ENCODE measurements around the gene FKBP10. TPM values are rescaled to one million over a fixed set of nuclear protein-coding genes. Genes with fewer than 3 reads are reported as not detected.
A peak's percentile ranks its signal among the peaks of the same experiment; 100 is the strongest.
"Not testable (repeated sequence)": the region's sequence is repeated elsewhere in the genome, so short reads cannot be mapped to it uniquely, and the experiment has no call there.

Gene FKBP10
- polyA plus RNA-seq, 1 experiment: 487 TPM

DNA sequence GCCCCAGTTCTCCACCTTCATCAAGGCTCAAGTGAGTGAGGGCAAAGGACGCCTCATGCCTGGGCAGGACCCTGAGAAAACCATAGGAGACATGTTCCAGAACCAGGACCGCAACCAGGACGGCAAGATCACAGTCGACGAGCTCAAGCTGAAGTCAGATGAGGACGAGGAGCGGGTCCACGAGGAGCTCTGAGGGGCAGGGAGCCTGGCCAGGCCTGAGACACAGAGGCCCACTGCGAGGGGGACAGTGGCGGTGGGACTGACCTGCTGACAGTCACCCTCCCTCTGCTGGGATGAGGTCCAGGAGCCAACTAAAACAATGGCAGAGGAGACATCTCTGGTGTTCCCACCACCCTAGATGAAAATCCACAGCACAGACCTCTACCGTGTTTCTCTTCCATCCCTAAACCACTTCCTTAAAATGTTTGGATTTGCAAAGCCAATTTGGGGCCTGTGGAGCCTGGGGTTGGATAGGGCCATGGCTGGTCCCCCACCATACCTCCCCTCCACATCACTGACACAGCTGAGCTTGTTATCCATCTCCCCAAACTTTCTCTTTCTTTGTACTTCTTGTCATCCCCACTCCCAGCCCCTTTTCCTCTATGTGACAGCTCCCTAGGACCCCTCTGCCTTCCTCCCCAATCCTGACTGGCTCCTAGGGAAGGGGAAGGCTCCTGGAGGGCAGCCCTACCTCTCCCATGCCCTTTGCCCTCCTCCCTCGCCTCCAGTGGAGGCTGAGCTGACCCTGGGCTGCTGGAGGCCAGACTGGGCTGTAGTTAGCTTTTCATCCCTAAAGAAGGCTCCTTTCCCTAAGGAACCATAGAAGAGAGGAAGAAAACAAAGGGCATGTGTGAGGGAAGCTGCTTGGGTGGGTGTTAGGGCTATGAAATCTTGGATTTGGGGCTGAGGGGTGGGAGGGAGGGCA lies 9.7 kb downstream of the FKBP10 start:
- ChIA-PET POLR2A (interaction anchor here (0.7 to 0.8 kb wide), 2 partner anchors 42 to 144 kb away, joined by 3 read pairs; partner anchors contain the start of gene CNP), CTCF (interaction anchor here (0.8 kb wide), 1 partner anchor 20 kb away, joined by 3 read pairs; no protein-coding TSS in a partner anchor)
- DNase-seq (ENCODE audit: low read depth, low spot score): no peak
- Histone ChIP-seq H3K4me3 (ENCODE audit: low read depth, low read length) (no peak overlapping the region), H3K27ac (ENCODE audit: low read depth, low read length) (peak overlapping the region; percentile 21), H3K9me3 (ENCODE audit: control insufficient read depth, insufficient read depth, low read length) (no peaks in the 10 kb centered on the region), H3K27me3 (ENCODE audit: control insufficient read depth, insufficient read depth, low read length) (no peaks in the 10 kb centered on the region)
- TF ChIP-seq CTCF (IDR thresholded peaks at IDR 0.05; ENCODE audit: low read depth, low read length): no peak

- no peak for DNase-seq (ENCODE audit: low read depth, low spot score)
- Histone ChIP-seq H3K4me3 (ENCODE audit: low read depth, low read length) (no peak overlapping the region), H3K27me3 (ENCODE audit: control insufficient read depth, insufficient read depth, low read length) (no peaks in the 10 kb centered on the region), H3K27ac (ENCODE audit: low read depth, low read length) (no peak overlapping the region), H3K9me3 (ENCODE audit: control insufficient read depth, insufficient read depth, low read length) (no peaks in the 10 kb centered on the region)
- ChIA-PET CTCF (no interaction called here), POLR2A (interaction anchor here (0.7 to 0.8 kb wide), 3 partner anchors 42 to 143 kb away, joined by 3 to 6 read pairs (median 3); partner anchors contain the start of gene CNP)
- no peak for TF ChIP-seq CTCF (IDR thresholded peaks at IDR 0.05; ENCODE audit: low read depth, low read length)
These were observed 10.3 kb downstream of the FKBP10 start for GRCh38 chr17:41823141-41823524.

DNA sequence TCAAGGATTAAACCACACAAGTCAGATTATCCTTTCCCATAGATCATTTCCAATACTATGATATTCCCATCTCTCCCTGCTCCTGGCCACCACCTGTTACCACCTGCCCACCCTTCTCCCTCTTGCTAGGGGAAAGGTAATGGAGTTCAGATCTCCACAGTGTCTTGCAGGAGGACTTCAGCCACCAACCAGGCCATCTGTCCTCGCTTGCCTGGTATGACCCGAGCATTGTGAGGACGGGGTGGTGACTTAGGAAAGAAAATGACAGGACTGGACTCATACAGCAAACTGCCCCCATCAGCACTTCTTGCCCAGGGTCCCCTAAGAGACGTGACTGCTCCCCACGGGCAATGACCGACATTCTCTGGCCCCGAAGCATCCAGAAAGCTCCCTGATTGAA lies 10.8 kb downstream of the FKBP10 start:
- CTCF ChIA-PET: no interaction called here
- DNase-seq (ENCODE audit: low read depth, low spot score): no peak
- H3K4me3 ChIP-seq (ENCODE audit: low read depth, low read length): no peak overlapping the region
- TF ChIP-seq CTCF (IDR thresholded peaks at IDR 0.05; ENCODE audit: low read depth, low read length): no peak
- POLR2A ChIA-PET: interaction anchor here (0.7 kb wide), 1 partner anchor 73 kb away, joined by 6 read pairs; no protein-coding TSS in a partner anchor
- no peak overlapping the region for H3K27ac ChIP-seq (ENCODE audit: low read depth, low read length)
- no peaks in the 10 kb centered on the region for H3K9me3 ChIP-seq (ENCODE audit: control insufficient read depth, insufficient read depth, low read length)
- H3K27me3 ChIP-seq (ENCODE audit: control insufficient read depth, insufficient read depth, low read length): no peaks in the 10 kb centered on the region

DNA sequence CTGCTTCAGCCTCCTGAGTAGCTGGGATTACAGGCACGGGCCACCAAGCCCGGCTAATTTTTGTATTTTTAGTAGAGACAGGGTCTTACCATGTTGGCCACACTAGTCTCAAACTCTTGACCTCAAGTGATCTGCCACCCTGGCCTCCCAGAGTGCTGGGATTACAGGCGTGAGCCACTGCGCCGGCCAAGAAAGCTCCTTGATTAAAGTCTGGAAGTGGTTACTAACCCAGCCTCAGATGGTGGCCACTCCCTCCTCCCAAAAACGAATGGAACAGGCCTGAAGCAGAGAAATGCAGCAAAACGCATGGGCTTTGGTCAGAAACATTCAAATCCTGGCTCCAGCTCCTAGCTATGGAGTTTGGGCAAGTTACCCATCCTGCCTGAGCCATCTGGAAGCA lies 11.3 kb downstream of the FKBP10 start:
- no peak for TF ChIP-seq CTCF (IDR thresholded peaks at IDR 0.05; ENCODE audit: low read depth, low read length)
- ChIA-PET POLR2A (interaction anchor here (0.7 kb wide), 1 partner anchor 74 kb away, joined by 6 read pairs; no protein-coding TSS in a partner anchor), CTCF (no interaction called here)
- H3K4me3 ChIP-seq (ENCODE audit: low read depth, low read length): no peak overlapping the region
- H3K27me3 ChIP-seq (ENCODE audit: control insufficient read depth, insufficient read depth, low read length): no peaks in the 10 kb centered on the region
- H3K9me3 ChIP-seq (ENCODE audit: control insufficient read depth, insufficient read depth, low read length): no peaks in the 10 kb centered on the region
- no peak overlapping the region for H3K27ac ChIP-seq (ENCODE audit: low read depth, low read length)
- no peak for DNase-seq (ENCODE audit: low read depth, low spot score)

- DNase-seq (ENCODE audit: low read depth, low spot score): no peak
- H3K27ac ChIP-seq (ENCODE audit: low read depth, low read length): no peak overlapping the region
- CTCF ChIA-PET: no interaction called here
- TF ChIP-seq CTCF (IDR thresholded peaks at IDR 0.05; ENCODE audit: low read depth, low read length): no peak
- H3K27me3 ChIP-seq (ENCODE audit: control insufficient read depth, insufficient read depth, low read length): no peaks in the 10 kb centered on the region
- H3K9me3 ChIP-seq (ENCODE audit: control insufficient read depth, insufficient read depth, low read length): no peaks in the 10 kb centered on the region
- no peak overlapping the region for H3K4me3 ChIP-seq (ENCODE audit: low read depth, low read length)
- POLR2A ChIA-PET: no interaction called here
These were observed 12.5 kb downstream of the FKBP10 start for GRCh38 chr17:41825175-41825845.

GRCh38 chr17:41829961-41830360 lies 17.2 kb downstream of the FKBP10 start:
- DNase-seq (ENCODE audit: low read depth, low spot score); H3K4me3 ChIP-seq (ENCODE audit: low read depth, low read length); H3K27ac ChIP-seq (ENCODE audit: low read depth, low read length); POLR2A ChIA-PET; H3K9me3 ChIP-seq (ENCODE audit: control insufficient read depth, insufficient read depth, low read length); H3K27me3 ChIP-seq (ENCODE audit: control insufficient read depth, insufficient read depth, low read length): not testable (repeated sequence)
- CTCF ChIA-PET: interaction anchor here (0.9 kb wide), 1 partner anchor 133 kb away, joined by 4 read pairs; no protein-coding TSS in a partner anchor
